A549 (cell line): ENCODE results near the gene XIAP. TPM values are rescaled to one million over a fixed set of nuclear protein-coding genes. Genes with fewer than 3 reads are reported as not detected.

ENCODE experiments used
- ATAC-seq, 2 experiments: fragments of 200-7000 bp in 1 of 2; fragments of >200 bp in 1 of 2; cut with Nextera tagmentation in 1 of 2; cut with Tn5 transposase in 1 of 2; 3 replicates each; pipeline versions ENCODE4 v1.8.0 to v1.9.1; 2018 to 2020; ENCODE audit warnings: mild to moderate bottlenecking in 1 of 2, moderate library complexity in 1 of 2
- CTCF ChIA-PET: fragments of 300-600 bp; sonication (Branson Sonifier 250); formaldehyde crosslinking; extraction: SDS; loops from one replicate; lab custom pipeline; 2021; ENCODE audit warnings: antibody characterized with exemption, inconsistent platforms; lab: Yijun Ruan, JAX
- POLR2A ChIA-PET: fragments of 350-600 bp; formaldehyde crosslinking; extraction: SDS; loops from one replicate; lab custom pipeline; 2021; ENCODE audit warnings: antibody characterized with exemption, inconsistent platforms; lab: Yijun Ruan, JAX
- DNase-seq, 2 experiments: peaks; one replicate each; pipeline versions ENCODE4 v3.0.0 to v3.0.0-alpha.2; 2011 to 2016; ENCODE audit warnings: low read depth in 1 of 2, low spot score in 1 of 2
- FAIRE-seq: peaks from 2 replicates; lab custom pipeline; 2011; peaks lifted over from hg19 to GRCh38; lab: Jason Lieb, UNC
- H3K27ac ChIP-seq, 2 experiments: fragments of >200 bp; sonication (Bioruptor Twin); formaldehyde crosslinking; 3 replicates each; pipeline ENCODE4 v1.5.1; 2016 to 2017
- H3K4me1 ChIP-seq: fragments of >200 bp; sonication (Bioruptor Twin); formaldehyde crosslinking; 3 replicates; pipeline ENCODE4 v1.6.1; 2016
- H3K4me2 ChIP-seq: fragments of >200 bp; sonication (Bioruptor Twin); formaldehyde crosslinking; 3 replicates; pipeline ENCODE4 v1.6.1; 2016
- H3K4me3 ChIP-seq: fragments of >200 bp; sonication (Bioruptor Twin); formaldehyde crosslinking; 3 replicates; pipeline ENCODE4 v1.5.1; 2016
- H3K9me3 ChIP-seq: fragments of >200 bp; sonication (Bioruptor Twin); formaldehyde crosslinking; 3 replicates; pipeline ENCODE4 v1.6.1; 2016
- ATOH8 ChIP-seq: fragments of 250-450 bp; sonication (Bioruptor Pico); IDR thresholded peaks from 2 replicates; pipeline ENCODE4 v1.5.0; 2020; ENCODE audit warnings: low read depth, mild to moderate bottlenecking, moderate library complexity
- CEBPB ChIP-seq, 2 experiments: fragments of >200 bp in 1 of 2; sonication (Bioruptor Twin) in 1 of 2; formaldehyde crosslinking in 1 of 2; IDR thresholded peaks; 2 replicates each; pipeline ENCODE4 v1.6.1; 2012 to 2016
- CTCF ChIP-seq: fragments of >200 bp; sonication (Bioruptor Twin); formaldehyde crosslinking; IDR thresholded peaks from 3 replicates; pipeline ENCODE4 v1.5.1; 2016
- EHMT2 ChIP-seq: fragments of 200-600 bp; sonication (generic); IDR thresholded peaks from 2 replicates; pipeline ENCODE4 v1.6.1; 2016; ENCODE audit warnings: antibody characterized with exemption, low read depth, mild to moderate bottlenecking, moderate library complexity
- FOSB ChIP-seq: fragments of 250-450 bp; sonication (Bioruptor Pico); IDR thresholded peaks from 2 replicates; pipeline ENCODE4 v1.5.0; 2020; ENCODE audit warnings: mild to moderate bottlenecking, moderate library complexity
- FOSL2 ChIP-seq, 2 experiments: fragments of 450-650 bp in 1 of 2; fragments of >200 bp in 1 of 2; sonication (Bioruptor Twin) in 1 of 2; formaldehyde crosslinking; IDR thresholded peaks; 2 replicates each; pipeline versions ENCODE4 v1.5.0 to v1.6.1; 2016 to 2020; ENCODE audit warnings: mild to moderate bottlenecking in 1 of 2, moderate library complexity in 1 of 2
- HES2 ChIP-seq: fragments of >200 bp; sonication (Bioruptor Twin); formaldehyde crosslinking; IDR thresholded peaks from 2 replicates; pipeline ENCODE4 v1.6.1; 2016
- HOXA7 ChIP-seq: fragments of 250-450 bp; sonication (Bioruptor Pico); IDR thresholded peaks from 2 replicates; pipeline ENCODE4 v1.5.0; 2020; ENCODE audit warnings: mild to moderate bottlenecking, moderate library complexity
- HOXB13 ChIP-seq: fragments of 250-450 bp; sonication (Bioruptor Pico); IDR thresholded peaks from 2 replicates; pipeline ENCODE4 v1.5.0; 2020; ENCODE audit warnings: low read depth, mild to moderate bottlenecking, moderate library complexity
- JUN ChIP-seq, 2 experiments: fragments of >200 bp; sonication (Bioruptor Twin); formaldehyde crosslinking; IDR thresholded peaks; 2 replicates in 1 of 2; 3 replicates in 1 of 2; pipeline ENCODE4 v1.6.1; 2016 to 2017
- JUNB ChIP-seq: fragments of >200 bp; sonication (Bioruptor Twin); formaldehyde crosslinking; IDR thresholded peaks from 2 replicates; pipeline ENCODE4 v1.6.1; 2016
- MAZ ChIP-seq: fragments of 150-350 bp; IDR thresholded peaks from 2 replicates; pipeline ENCODE4 v1.6.1; 2014; ENCODE audit warnings: antibody characterized with exemption, low read depth, low read length, borderline replicate concordance
- NFE2L2 ChIP-seq: fragments of 150-350 bp; conservative IDR thresholded peaks from 2 replicates; pipeline ENCODE4 v1.6.1; 2014; ENCODE audit warnings: low read length
- PBX3 ChIP-seq: IDR thresholded peaks from 2 replicates; pipeline ENCODE4 v1.6.1; 2012
- POLR2AphosphoS2 ChIP-seq: conservative IDR thresholded peaks from 2 replicates; pipeline ENCODE4 v1.6.1; 2012; ENCODE audit warnings: low read length, improper control_type of control experiment, inconsistent platforms
- RAD21 ChIP-seq, 2 experiments: fragments of >200 bp in 1 of 2; sonication (Bioruptor Twin) in 1 of 2; formaldehyde crosslinking in 1 of 2; IDR thresholded peaks in 1 of 2; conservative IDR thresholded peaks in 1 of 2; 2 replicates in 1 of 2; 3 replicates in 1 of 2; pipeline ENCODE4 v1.6.1; 2012 to 2018; ENCODE audit warnings: inconsistent platforms in 1 of 2
- SMC3 ChIP-seq: fragments of >200 bp; sonication (Bioruptor Twin); formaldehyde crosslinking; IDR thresholded peaks from 3 replicates; pipeline ENCODE4 v1.6.1; 2018; ENCODE audit warnings: inconsistent platforms
- ZSCAN20 ChIP-seq: fragments of 250-450 bp; sonication (Bioruptor Pico); IDR thresholded peaks from 2 replicates; pipeline ENCODE4 v1.8.0; 2022; ENCODE audit warnings: mild to moderate bottlenecking, moderate library complexity
- WGBS: methylation state at CpG from one replicate; pipeline ENCODE4 v1.1.6; 2017; ENCODE audit errors: missing lambda C conversion rate; 5-methylcytosine and 5-hydroxymethylcytosine counted together
- polyA plus RNA-seq, 4 experiments: library from polyadenylated mRNA; depleted of rRNA in 3 of 4; stranded (reverse); fragments of >200 nt; fragmentation: RNase III in 1 of 4; extraction: RNeasy Plus Mini Kit Qiagen cat#74134 plus additional on column Dnase treatment in 1 of 4; gene quantifications; 2 replicates in 3 of 4; 3 replicates in 1 of 4; pipeline ENCODE4 v1.2.3, GENCODE V29; 2011 to 2017

Gene XIAP
- polyA plus RNA-seq, 2 of the 4 experiments (the other 2 are of a cell fraction) = 42.9 to 44.1 TPM

GRCh38 chrX:123818243-123818642 lies 41.6 kb upstream of the XIAP start (continued):
- TF ChIP-seq PBX3 = no peak

GRCh38 chrX:123822965-123823364 lies 36.9 kb upstream of the XIAP start:
- FAIRE-seq (peak; percentile 46), ATAC-seq (no peak), DNase-seq (no peak)
- WGBS = 69% methylated on average over 1 of the region's 1 CpG
- no peak overlapping the region; the same call in 2 of the 3 replicates for H3K4me2 ChIP-seq
- ChIA-PET POLR2A (interaction anchor here (0.6 kb wide), 1 partner anchor 138 kb away, joined by 7 read pairs; no protein-coding TSS in a partner anchor), CTCF (interaction anchor here (2.4 to 2.5 kb wide), 2 partner anchors 10 to 13 kb away, joined by 6 to 17 read pairs; no protein-coding TSS in a partner anchor)
- peak overlapping the region; percentile 89 to 92; a peak in 5 of 6 replicates for H3K27ac ChIP-seq
- TF ChIP-seq EHMT2 (no peak), JUN (IDR thresholded peaks at IDR 0.05) (no peak), MAZ (no peak)
- H3K4me3 ChIP-seq = no peak overlapping the region
- H3K9me3 ChIP-seq = no peaks in the 10 kb centered on the region
- peaks cover 33% of the 10 kb centered on the region for H3K4me1 ChIP-seq

GRCh38 chrX:123830309-123830708 lies 29.5 kb upstream of the XIAP start:
- peak; percentile 81 to 88 for DNase-seq
- WGBS = 6% methylated on average over 5 of the region's 6 CpGs
- peak; percentile 83 to 85 for ATAC-seq

GRCh38 chrX:123833387-123833786 lies 26.5 kb upstream of the XIAP start:
- POLR2A ChIA-PET = no interaction called here
- 46% methylated on average over 7 of the region's 7 CpGs for WGBS
- no peaks in the 10 kb centered on the region for H3K9me3 ChIP-seq
- H3K4me2 ChIP-seq = peak overlapping the region; percentile 41
- peaks cover 44% of the 10 kb centered on the region for H3K4me1 ChIP-seq
- H3K4me3 ChIP-seq = no peak overlapping the region
- TF ChIP-seq NFE2L2 (no peak), EHMT2 (no peak), ATOH8 (CRISPR knock-in tag) (no peak), HOXB13 (CRISPR knock-in tag) (no peak), FOSB (CRISPR knock-in tag) (no peak), FOSL2 (IDR thresholded peaks at IDR 0.05) (no peak), FOSL2 (CRISPR knock-in tag; IDR thresholded peaks at IDR 0.05) (no peak), RAD21 (conservative IDR thresholded peaks at IDR 0.05 in 1 of 2, IDR thresholded peaks at IDR 0.05 in 1 of 2) (peak; percentile 89 to 95), CTCF (peak; percentile 73), POLR2AphosphoS2 (no peak), SMC3 (peak; percentile 77), ZSCAN20 (CRISPR knock-in tag) (no peak), HOXA7 (CRISPR knock-in tag) (no peak)
- CTCF ChIA-PET = interaction anchor here (0.6 to 7.7 kb wide), 49 partner anchors 9 to 316 kb away, joined by 3 to 80 read pairs (median 4); no protein-coding TSS in a partner anchor
- peak; percentile 96 for FAIRE-seq
- peak; percentile 64 to 68 for DNase-seq
- peak overlapping the region; percentile 67 to 77 for H3K27ac ChIP-seq
- ATAC-seq = peak; percentile 83 to 86

More at GRCh38 chrX:123830309-123830708, 29.5 kb upstream of the XIAP start:
- POLR2A ChIA-PET = interaction anchor here (0.6 to 0.9 kb wide), 3 partner anchors 14 to 264 kb away, joined by 3 to 7 read pairs (median 4); no protein-coding TSS in a partner anchor
- FAIRE-seq = no peak
- H3K4me2 ChIP-seq = peak overlapping the region; percentile 65
- H3K4me3 ChIP-seq = no peak overlapping the region
- peak overlapping the region; percentile 77 to 81 for H3K27ac ChIP-seq
- peaks cover 40% of the 10 kb centered on the region for H3K4me1 ChIP-seq
- TF ChIP-seq HES2 = no peak
- no peak for TF ChIP-seq CTCF
- TF ChIP-seq JUNB = no peak
- TF ChIP-seq CEBPB (IDR thresholded peaks at IDR 0.05) = 0 out of 4 replicates have a peak, but pooled peaks of 1 of the 2 experiments have one; percentile 19
- H3K9me3 ChIP-seq = no peaks in the 10 kb centered on the region
- CTCF ChIA-PET = interaction anchor here (0.9 to 7.7 kb wide), 6 partner anchors 10 to 152 kb away, joined by 3 to 59 read pairs (median 3); no protein-coding TSS in a partner anchor
